ENCODE data around the gene GPR26.

DNA sequence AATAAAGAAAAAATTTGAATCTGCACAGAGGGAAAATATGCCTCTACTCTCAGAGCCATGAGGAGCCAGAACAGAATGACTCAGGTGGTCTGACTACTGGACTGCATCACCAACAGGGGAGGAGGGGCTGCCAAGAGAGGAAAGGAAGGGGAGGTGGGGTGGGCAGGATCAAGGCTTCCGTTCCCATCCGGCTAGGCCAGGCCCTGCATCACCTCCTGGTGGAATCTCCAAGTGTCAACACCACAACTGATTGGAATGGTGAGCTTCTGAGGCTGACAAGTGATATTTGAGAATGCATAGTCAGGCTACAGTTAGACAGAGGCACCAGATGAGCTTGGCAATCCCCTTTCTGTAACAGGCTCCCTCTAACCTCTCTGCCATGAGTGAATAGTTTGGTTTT is 10.4 kb upstream of the GPR26 start:
- TF ChIP-seq, protein P1, sequence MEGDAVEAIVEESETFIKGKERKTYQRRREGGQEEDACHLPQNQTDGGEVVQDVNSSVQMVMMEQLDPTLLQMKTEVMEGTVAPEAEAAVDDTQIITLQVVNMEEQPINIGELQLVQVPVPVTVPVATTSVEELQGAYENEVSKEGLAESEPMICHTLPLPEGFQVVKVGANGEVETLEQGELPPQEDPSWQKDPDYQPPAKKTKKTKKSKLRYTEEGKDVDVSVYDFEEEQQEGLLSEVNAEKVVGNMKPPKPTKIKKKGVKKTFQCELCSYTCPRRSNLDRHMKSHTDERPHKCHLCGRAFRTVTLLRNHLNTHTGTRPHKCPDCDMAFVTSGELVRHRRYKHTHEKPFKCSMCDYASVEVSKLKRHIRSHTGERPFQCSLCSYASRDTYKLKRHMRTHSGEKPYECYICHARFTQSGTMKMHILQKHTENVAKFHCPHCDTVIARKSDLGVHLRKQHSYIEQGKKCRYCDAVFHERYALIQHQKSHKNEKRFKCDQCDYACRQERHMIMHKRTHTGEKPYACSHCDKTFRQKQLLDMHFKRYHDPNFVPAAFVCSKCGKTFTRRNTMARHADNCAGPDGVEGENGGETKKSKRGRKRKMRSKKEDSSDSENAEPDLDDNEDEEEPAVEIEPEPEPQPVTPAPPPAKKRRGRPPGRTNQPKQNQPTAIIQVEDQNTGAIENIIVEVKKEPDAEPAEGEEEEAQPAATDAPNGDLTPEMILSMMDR (IDR thresholded peaks at IDR 0.05), result no peak
- TF ChIP-seq POLR2A (IDR thresholded peaks at IDR 0.05), result no peak
